Mucosa of stomach (tissue), 1 donor: ENCODE results near the gene GDPD1.
"Not testable (repeated sequence)": the region's sequence is repeated elsewhere in the genome, so short reads cannot be mapped to it uniquely, and the experiment has no call there.

ENCODE experiments used
- H3K27me3 ChIP-seq: one replicate; pipeline ENCODE4 v1.7.0; 2013; ENCODE audit warnings: mild to moderate bottlenecking, low read length; ENCODE audit not compliant: control insufficient read depth, insufficient read depth
- H3K36me3 ChIP-seq: one replicate; pipeline ENCODE4 v1.7.0; 2013; ENCODE audit warnings: low read length; ENCODE audit not compliant: control insufficient read depth, insufficient read depth
- H3K4me1 ChIP-seq: one replicate; pipeline ENCODE4 v1.7.0; 2013; ENCODE audit warnings: mild to moderate bottlenecking, low read length; ENCODE audit not compliant: control insufficient read depth, insufficient read depth
- H3K4me3 ChIP-seq: one replicate; pipeline ENCODE4 v1.7.0; 2013; ENCODE audit warnings: low read length
- H3K9ac ChIP-seq: one replicate; pipeline ENCODE4 v1.7.0; 2013; ENCODE audit warnings: mild to moderate bottlenecking, low read length, moderate library complexity
- H3K9me3 ChIP-seq: one replicate; pipeline ENCODE4 v1.7.0; 2013; ENCODE audit warnings: mild to moderate bottlenecking, low read length, moderate library complexity; ENCODE audit not compliant: control insufficient read depth
- donor health status: Pancreatic carcinoma.

The GDPD1 gene

DNA sequence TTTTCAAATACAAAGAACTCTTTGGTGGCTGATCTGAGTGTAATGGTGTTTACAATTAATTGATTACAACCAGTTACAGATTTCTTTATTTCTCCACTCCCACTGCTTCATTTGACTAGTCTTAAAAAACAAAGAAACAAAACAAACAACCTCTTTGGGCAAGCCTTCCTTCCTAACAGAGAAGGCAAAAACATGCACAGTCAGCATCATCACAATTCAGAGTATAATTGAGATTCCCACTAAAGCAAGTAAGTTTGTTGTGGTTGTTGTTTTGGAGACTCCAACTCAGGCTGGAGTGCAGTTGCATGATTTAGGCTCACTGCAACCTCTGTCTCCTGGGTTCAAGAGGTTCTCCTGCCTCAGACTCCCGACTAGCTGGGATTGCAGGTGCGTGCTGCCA lies 40.4 kb downstream of the GDPD1 start:
- Histone ChIP-seq H3K4me1 (peaks cover 3% of the 10 kb centered on the region), H3K9me3 (no peaks in the 10 kb centered on the region), H3K27me3 (no peaks in the 10 kb centered on the region), H3K36me3 (no peaks in the 10 kb centered on the region), H3K9ac (no peak overlapping the region), H3K4me3 (no peak overlapping the region)

DNA sequence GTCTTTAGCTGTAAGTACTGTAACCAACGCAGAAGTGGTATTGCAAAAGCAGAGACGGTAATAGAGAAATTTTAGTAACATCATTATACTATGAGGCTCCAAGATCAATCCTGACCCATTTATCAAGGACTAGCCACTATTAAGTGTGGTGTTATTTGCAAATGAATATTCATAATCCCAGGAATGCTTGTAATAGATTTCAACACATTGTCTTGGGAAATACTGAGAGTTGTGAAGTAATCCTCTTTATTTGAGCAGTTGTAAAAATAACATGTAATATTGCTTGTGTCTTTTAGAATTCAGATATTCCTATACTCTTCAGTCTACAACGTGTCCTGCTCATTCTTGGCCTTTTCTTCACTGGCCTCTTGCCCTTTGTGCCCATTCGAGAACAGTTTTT lies 46.4 kb downstream of the GDPD1 start:
- no peaks in the 10 kb centered on the region for H3K9me3 ChIP-seq
- no peaks in the 10 kb centered on the region for H3K4me1 ChIP-seq
- no peaks in the 10 kb centered on the region for H3K27me3 ChIP-seq
- H3K9ac ChIP-seq, result no peak overlapping the region
- no peak overlapping the region for H3K4me3 ChIP-seq
- H3K36me3 ChIP-seq, result no peaks in the 10 kb centered on the region

- H3K4me3 ChIP-seq, result no peak overlapping the region
- no peaks in the 10 kb centered on the region for H3K27me3 ChIP-seq
- H3K9me3 ChIP-seq, result no peaks in the 10 kb centered on the region
- no peak overlapping the region for H3K9ac ChIP-seq
- H3K36me3 ChIP-seq, result no peaks in the 10 kb centered on the region
- H3K4me1 ChIP-seq, result no peaks in the 10 kb centered on the region
These were observed 47.5 kb downstream of the GDPD1 start for GRCh38 chr17:59267776-59268175.

- no peak overlapping the region for H3K4me3 ChIP-seq
- H3K9me3 ChIP-seq, result no peaks in the 10 kb centered on the region
- H3K4me1 ChIP-seq, result no peaks in the 10 kb centered on the region
- H3K9ac ChIP-seq, result no peak overlapping the region
- no peaks in the 10 kb centered on the region for H3K27me3 ChIP-seq
- no peaks in the 10 kb centered on the region for H3K36me3 ChIP-seq
These were observed 55.3 kb downstream of the GDPD1 start for GRCh38 chr17:59275618-59276017.

DNA sequence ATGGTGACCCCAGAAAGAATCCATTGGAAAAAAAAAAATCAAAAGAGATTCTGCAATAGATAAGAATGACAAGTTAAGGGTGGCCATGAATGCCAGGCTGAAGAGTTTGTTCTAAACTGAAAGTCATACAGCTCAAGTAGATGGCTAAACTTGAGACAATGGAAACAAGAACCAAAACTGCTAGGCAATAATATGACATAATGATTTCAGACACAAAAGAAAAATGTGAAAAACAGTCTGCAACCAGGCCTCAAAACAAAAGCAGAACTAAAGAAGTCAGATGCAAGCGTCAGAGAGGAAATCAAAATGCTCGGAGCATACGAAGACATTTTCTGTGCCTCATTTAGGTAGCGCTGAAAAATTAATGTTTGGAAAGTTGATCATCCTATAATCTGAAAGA lies 56.7 kb downstream of the GDPD1 start:
- Histone ChIP-seq H3K9me3 (no peaks in the 10 kb centered on the region), H3K4me3 (no peak overlapping the region), H3K9ac (no peak overlapping the region), H3K4me1 (no peaks in the 10 kb centered on the region), H3K36me3 (no peaks in the 10 kb centered on the region), H3K27me3 (no peaks in the 10 kb centered on the region)

DNA sequence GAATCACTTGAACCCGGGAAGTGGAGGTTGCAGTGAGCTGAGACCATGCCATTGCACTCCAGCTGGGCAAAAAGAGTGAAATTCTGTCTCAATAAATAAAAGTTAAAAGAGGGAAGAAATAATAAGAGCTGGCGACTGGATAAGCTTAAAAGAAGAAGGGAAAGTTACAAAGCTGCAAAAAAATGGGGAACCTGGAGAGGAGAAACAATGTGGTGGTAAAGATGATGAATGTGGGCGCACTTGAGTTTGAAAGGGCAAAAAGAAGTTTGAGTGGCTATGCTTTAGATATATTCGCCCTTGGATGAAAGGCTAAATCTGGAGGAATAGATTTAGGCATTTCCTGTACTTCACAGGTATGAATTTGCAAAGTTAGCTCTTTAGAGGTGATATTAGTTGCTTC lies 58.1 kb downstream of the GDPD1 start:
- Histone ChIP-seq H3K4me1 (no peaks in the 10 kb centered on the region), H3K27me3 (no peaks in the 10 kb centered on the region), H3K9me3 (no peaks in the 10 kb centered on the region), H3K9ac (no peak overlapping the region), H3K36me3 (no peaks in the 10 kb centered on the region), H3K4me3 (no peak overlapping the region)

DNA sequence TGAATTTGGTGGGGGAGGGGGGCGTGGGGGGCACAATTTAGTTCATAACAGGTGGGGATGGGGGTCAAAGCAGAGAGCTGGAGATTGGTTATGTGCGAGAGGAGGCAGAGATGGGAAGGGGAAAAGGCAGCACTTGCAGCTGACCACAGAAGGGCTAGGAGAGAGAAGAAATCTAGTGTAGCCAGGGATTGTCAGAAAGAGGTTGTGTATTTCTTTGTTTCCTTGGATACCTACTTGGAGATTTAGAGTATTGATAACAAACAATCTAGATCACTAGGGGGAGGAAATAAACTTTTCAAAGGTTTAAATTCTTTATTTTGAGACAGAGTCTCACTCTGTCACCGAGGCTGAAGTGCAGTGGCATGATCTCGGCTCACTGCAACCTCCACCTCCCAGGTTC lies 64.0 kb downstream of the GDPD1 start:
- no peak overlapping the region for H3K9ac ChIP-seq
- H3K4me3 ChIP-seq, result no peak overlapping the region
- H3K4me1 ChIP-seq, result peaks cover 1% of the 10 kb centered on the region
- H3K27me3 ChIP-seq, result no peaks in the 10 kb centered on the region
- no peaks in the 10 kb centered on the region for H3K36me3 ChIP-seq
- no peaks in the 10 kb centered on the region for H3K9me3 ChIP-seq

GRCh38 chr17:59287452-59287851 lies 67.1 kb downstream of the GDPD1 start:
- Histone ChIP-seq H3K27me3 (no peaks in the 10 kb centered on the region), H3K4me1 (peaks cover 21% of the 10 kb centered on the region), H3K9ac (no peak overlapping the region), H3K9me3 (no peaks in the 10 kb centered on the region), H3K4me3 (no peak overlapping the region), H3K36me3 (no peaks in the 10 kb centered on the region)

DNA sequence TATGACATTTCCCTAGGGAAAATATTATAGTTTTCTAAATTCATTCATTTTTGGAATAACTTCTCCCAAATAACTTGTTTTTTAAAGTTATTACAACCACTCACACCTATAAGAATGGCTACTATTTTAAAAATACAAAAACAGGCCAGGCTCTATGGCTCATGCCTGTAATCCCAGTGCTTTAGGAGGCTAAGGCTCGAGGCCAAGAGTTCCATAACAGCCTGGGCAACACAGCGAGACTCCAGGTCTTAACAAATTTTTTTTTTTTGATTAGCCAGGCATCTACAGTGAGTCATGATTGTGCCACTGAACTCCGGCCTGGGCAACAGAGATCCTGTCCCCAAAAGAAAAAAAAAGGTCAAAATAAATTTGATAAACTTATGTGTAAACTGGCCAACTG lies 67.6 kb downstream of the GDPD1 start:
- H3K27me3 ChIP-seq, result no peaks in the 10 kb centered on the region
- H3K4me1 ChIP-seq, result peaks cover 21% of the 10 kb centered on the region
- no peaks in the 10 kb centered on the region for H3K36me3 ChIP-seq
- no peak overlapping the region for H3K9ac ChIP-seq
- no peak overlapping the region for H3K4me3 ChIP-seq
- no peaks in the 10 kb centered on the region for H3K9me3 ChIP-seq

DNA sequence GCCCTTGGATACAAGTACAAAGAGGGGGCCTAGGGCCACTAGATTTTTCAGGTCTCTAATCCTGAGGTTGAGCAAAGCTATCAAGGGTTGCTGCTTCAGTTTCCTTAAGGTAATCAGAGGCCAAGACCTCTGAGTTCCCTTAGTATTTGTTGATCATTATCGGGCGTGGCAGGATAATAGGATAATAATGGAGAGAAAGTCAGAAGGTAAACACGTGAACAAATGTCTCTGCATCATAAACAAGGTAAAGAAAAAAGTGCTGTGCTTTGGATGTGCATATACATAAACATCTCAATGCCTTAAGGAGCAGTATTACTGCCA lies 69.6 kb downstream of the GDPD1 start:
- Histone ChIP-seq H3K4me1 (peaks cover 21% of the 10 kb centered on the region), H3K4me3 (no peak overlapping the region), H3K27me3 (no peaks in the 10 kb centered on the region), H3K36me3 (no peaks in the 10 kb centered on the region), H3K9ac (no peak overlapping the region), H3K9me3 (no peaks in the 10 kb centered on the region)

GRCh38 chr17:59290302-59290998 lies 70.1 kb downstream of the GDPD1 start:
- H3K9me3 ChIP-seq, H3K4me3 ChIP-seq, H3K36me3 ChIP-seq, H3K9ac ChIP-seq, H3K27me3 ChIP-seq: not testable (repeated sequence)
- H3K4me1 ChIP-seq, result peaks cover 21% of the 10 kb centered on the region

DNA sequence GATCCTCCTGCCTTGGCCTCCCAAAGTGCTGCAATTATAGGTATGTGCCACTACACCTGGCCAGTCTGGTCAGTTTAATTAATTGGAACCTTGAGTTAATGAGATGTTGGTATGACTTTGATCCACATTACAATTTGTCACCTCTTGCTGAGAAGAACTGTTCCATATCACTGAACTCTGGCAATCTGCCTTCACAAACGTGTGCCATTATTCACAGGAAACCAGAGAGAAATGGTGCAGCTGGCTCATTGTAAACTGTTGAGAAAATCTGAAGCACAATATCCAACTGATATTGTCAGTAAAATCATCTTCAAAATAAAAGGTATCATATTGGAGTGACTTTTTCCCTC lies 71.8 kb downstream of the GDPD1 start:
- no peaks in the 10 kb centered on the region for H3K9me3 ChIP-seq
- no peaks in the 10 kb centered on the region for H3K36me3 ChIP-seq
- no peaks in the 10 kb centered on the region for H3K27me3 ChIP-seq
- H3K9ac ChIP-seq, result no peak overlapping the region
- H3K4me1 ChIP-seq, result peaks cover 30% of the 10 kb centered on the region
- H3K4me3 ChIP-seq, result no peak overlapping the region

GRCh38 chr17:59296190-59296589 lies 75.9 kb downstream of the GDPD1 start:
- Histone ChIP-seq H3K27me3 (no peaks in the 10 kb centered on the region), H3K9ac (no peak overlapping the region), H3K36me3 (no peaks in the 10 kb centered on the region), H3K9me3 (no peaks in the 10 kb centered on the region), H3K4me1 (peaks cover 22% of the 10 kb centered on the region), H3K4me3 (no peak overlapping the region)
